Measurements from ENCODE around the gene TSR3. TPM values are rescaled to one million over a fixed set of nuclear protein-coding genes. Genes with fewer than 3 reads are reported as not detected.
A peak's percentile ranks its signal among the peaks of the same experiment; 100 is the strongest.

Gene TSR3
- total and polyA plus RNA-seq, 12 donors = 41.5 to 83.4 (median 56.0) TPM

DNA sequence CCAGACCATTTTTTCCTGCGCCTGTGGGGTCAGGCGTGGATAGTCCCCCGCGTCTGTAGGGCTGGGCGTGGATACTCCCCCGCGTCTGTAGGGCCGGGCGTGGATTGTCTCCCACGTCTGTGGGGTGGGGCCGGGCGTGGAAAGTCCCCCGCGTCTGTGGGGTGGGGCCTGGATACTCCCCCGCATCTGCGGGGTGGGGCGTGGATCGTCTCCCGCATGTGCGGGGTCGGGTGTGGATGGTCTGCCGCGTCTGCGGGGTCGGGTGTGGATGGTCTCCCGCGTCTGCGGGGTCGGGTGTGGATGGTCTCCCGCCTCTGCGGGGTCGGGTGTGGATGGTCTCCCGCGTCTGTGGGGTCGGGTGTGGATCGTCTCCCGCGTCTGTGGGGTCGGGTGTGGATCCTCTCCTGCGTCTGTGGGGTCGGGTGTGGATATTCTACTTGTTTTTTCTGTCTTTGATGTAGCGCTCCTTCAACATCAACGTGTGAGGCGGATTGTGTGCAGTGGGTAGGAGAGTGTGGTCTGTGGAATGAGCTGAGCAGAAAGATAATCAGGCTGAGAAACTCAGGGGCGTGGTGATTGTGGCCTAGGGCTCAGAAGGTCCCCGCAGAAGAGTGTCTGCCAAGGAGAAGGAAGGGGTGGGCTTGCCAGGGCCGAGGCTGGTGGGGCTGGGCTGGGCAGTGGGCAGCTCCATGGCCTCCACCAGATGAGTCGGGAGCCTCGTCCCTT, 3.3 kb upstream of the TSR3 start:
- 89% methylated on average over 48 to 49 of the region's 49 CpGs for WGBS, 2 donors
- Histone ChIP-seq H3K4me1 (peaks cover 11 to 40% (median 34%) of the 10 kb centered on the region in 9 donors), H3K36me3 (peaks cover 0 to 30% (median 0%) of the 10 kb centered on the region in 9 donors), H3K27ac (no peak overlapping the region), H3K9me3 (no peaks in the 10 kb centered on the region), H3K27me3 (no peaks in the 10 kb centered on the region), H3K4me3 (no peak overlapping the region)
- no peak for ATAC-seq
- TF ChIP-seq, protein P1, sequence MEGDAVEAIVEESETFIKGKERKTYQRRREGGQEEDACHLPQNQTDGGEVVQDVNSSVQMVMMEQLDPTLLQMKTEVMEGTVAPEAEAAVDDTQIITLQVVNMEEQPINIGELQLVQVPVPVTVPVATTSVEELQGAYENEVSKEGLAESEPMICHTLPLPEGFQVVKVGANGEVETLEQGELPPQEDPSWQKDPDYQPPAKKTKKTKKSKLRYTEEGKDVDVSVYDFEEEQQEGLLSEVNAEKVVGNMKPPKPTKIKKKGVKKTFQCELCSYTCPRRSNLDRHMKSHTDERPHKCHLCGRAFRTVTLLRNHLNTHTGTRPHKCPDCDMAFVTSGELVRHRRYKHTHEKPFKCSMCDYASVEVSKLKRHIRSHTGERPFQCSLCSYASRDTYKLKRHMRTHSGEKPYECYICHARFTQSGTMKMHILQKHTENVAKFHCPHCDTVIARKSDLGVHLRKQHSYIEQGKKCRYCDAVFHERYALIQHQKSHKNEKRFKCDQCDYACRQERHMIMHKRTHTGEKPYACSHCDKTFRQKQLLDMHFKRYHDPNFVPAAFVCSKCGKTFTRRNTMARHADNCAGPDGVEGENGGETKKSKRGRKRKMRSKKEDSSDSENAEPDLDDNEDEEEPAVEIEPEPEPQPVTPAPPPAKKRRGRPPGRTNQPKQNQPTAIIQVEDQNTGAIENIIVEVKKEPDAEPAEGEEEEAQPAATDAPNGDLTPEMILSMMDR (IDR thresholded peaks at IDR 0.05) = no peak
- intact Hi-C loops (cut with DNase I) = loop anchor here in 2 of 10 donors (5.0 kb wide), 2 partner anchors 43 to 48 kb away; partner anchors contain the start of gene UBE2I (in 1 of the 2)
- no peak for DNase-seq

DNA sequence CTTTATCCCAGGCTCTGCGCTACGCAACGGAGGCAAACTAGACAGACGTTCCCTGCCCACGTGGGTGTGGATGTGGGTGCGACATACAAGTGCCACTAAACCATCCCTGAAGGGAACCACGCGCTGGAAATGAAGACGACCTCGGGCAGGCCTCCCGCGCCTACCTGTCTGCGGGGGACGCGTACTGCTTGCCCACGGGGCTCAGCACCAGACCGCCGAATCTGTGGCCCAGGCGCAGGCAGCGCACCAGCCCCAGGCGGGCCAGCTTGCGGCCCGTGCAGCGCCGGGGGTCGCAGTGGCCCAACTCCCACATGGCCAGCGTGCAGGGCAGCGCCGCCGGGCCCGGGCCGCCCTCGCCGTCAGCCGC, 480 bp downstream of the TSR3 start:
- H3K27me3 ChIP-seq = no peaks in the 10 kb centered on the region
- intact Hi-C loops (cut with DNase I) = loop anchor here in 2 of 10 donors (5.0 kb wide), 2 partner anchors 39 to 44 kb away; partner anchors contain the start of gene UBE2I (in 1 of the 2)

DNA sequence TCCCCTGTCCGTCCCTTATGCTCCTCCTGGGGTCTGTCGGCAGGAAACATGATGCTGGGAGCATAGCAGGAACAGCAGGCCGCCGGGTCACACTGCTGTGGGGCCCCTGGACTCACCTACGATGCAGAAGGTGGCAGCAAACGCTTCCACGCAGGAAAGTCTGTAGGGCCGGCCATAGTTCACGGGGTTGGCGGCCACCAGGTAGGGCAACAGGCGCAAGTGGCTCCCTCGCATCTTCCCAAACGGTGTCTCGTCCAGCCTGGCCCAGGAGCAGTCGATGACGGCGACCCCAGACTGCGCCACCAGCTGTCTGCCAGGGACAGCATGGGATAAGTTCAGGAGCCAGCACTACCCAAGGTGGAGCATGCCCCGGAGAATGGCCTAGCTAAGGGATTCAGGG, 987 bp downstream of the TSR3 start:
- Histone ChIP-seq H3K27ac (peak overlapping the region in 1 of 10 donors; percentile 85), H3K4me1 (peaks cover 11 to 37% (median 32%) of the 10 kb centered on the region in 9 donors), H3K9me3 (no peaks in the 10 kb centered on the region), H3K4me3 (peak overlapping the region; percentile 68 to 99 (median 97)), H3K36me3 (peaks cover 0 to 39% (median 14%) of the 10 kb centered on the region in 9 donors), H3K27me3 (no peaks in the 10 kb centered on the region)
- intact Hi-C loops (cut with DNase I) = loop anchor here in 2 of 10 donors (5.0 kb wide), 2 partner anchors 38 to 43 kb away; partner anchors contain the start of gene UBE2I (in 1 of the 2)
- 83 to 84% methylated on average over 19 of the region's 19 CpGs for WGBS, 2 donors
- TF ChIP-seq, protein P1 (IDR thresholded peaks at IDR 0.05) = no peak
- ATAC-seq (no peak), DNase-seq (no peak)

More for the DNA sequence above, 480 bp downstream of the TSR3 start:
- H3K4me3 ChIP-seq = peak overlapping the region; percentile 68 to 99 (median 97)
- WGBS, 2 donors = 0 to 1% methylated on average over 33 to 35 of the region's 35 CpGs
- no peaks in the 10 kb centered on the region for H3K9me3 ChIP-seq
- TF ChIP-seq, protein P1 (IDR thresholded peaks at IDR 0.05) = no peak
- DNase-seq (no peak), ATAC-seq (peak in 1 of 8 donors; percentile 19)
- H3K4me1 ChIP-seq = peaks cover 11 to 40% (median 32%) of the 10 kb centered on the region in 9 donors
- H3K36me3 ChIP-seq = peaks cover 0 to 39% (median 14%) of the 10 kb centered on the region in 9 donors
- peak overlapping the region in 9 of 10 donors; percentile 69 to 90 (median 83) for H3K27ac ChIP-seq

DNA sequence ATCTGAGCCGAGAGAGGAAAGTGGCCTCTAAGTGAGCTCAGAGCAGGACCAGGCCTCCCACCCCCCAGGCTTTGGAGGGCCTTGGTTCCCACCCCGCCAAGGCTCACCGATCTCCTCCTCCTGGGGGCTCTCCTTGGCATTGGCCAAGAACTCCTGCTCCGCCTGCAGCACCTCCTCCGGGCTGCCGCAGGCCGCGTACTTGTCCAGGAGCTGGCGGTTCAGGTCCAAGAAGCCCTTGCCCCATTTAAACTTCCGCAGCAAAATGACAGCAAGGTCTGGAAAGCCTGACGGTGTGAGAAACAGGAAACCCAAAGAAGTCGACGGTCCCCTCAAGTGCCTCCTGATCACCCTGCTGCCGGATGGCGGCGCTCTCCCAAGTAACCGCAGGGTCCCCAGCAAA, 1.7 kb downstream of the TSR3 start:
- DNase-seq (no peak), ATAC-seq (no peak)
- intact Hi-C loops (cut with DNase I) = loop anchor here in 2 of 10 donors (5.0 to 10.0 kb wide), 3 partner anchors 38 to 55 kb away; partner anchors contain the start of gene UBE2I (in 1 of the 2)
- no peaks in the 10 kb centered on the region for H3K9me3 ChIP-seq
- TF ChIP-seq, protein P1 (IDR thresholded peaks at IDR 0.05) = no peak
- H3K36me3 ChIP-seq = peaks cover 0 to 39% (median 14%) of the 10 kb centered on the region in 9 donors
- no peak overlapping the region for H3K4me3 ChIP-seq
- 94 to 95% methylated on average over 17 of the region's 17 CpGs for WGBS, 2 donors
- no peak overlapping the region for H3K27ac ChIP-seq
- H3K4me1 ChIP-seq = peaks cover 11 to 37% (median 32%) of the 10 kb centered on the region in 9 donors
- H3K27me3 ChIP-seq = no peaks in the 10 kb centered on the region

Data from heart right ventricle (tissue), 16 donors.